Spleen (tissue), 11 donors: ENCODE results near the gene RAB30. TPM values are rescaled to one million over a fixed set of nuclear protein-coding genes. Genes with fewer than 3 reads are reported as not detected.

Experiments used
- DNase-seq: peaks from one replicate; pipeline ENCODE4 v3.0.0-alpha.2; 2020
- H3K27ac ChIP-seq, 8 donors: fragments of 200-600 bp; sonication (generic) in 7 of 8; 1 replicate in 4 of 8; 2 replicates in 4 of 8; pipeline versions ENCODE4 v1.5.0 to v1.8.0; 2016 to 2021; ENCODE audit warnings: inconsistent platforms in 4 of 8, mild to moderate bottlenecking in 4 of 8, moderate library complexity in 1 of 8
- H3K27me3 ChIP-seq, 7 donors: fragments of 200-600 bp; sonication (generic) in 6 of 7; replicated peaks in 1 of 7; 1 replicate in 4 of 7; 2 replicates in 3 of 7; pipeline versions ENCODE4 v1.5.0 to v1.8.0; 2016 to 2021; ENCODE audit warnings: inconsistent platforms in 3 of 7, mild to moderate bottlenecking in 1 of 7
- H3K36me3 ChIP-seq, 6 donors: fragments of 200-600 bp; sonication (generic) in 5 of 6; 1 replicate in 4 of 6; 2 replicates in 2 of 6; pipeline versions ENCODE4 v1.5.0 to v1.8.0; 2016 to 2021; ENCODE audit warnings: inconsistent platforms in 2 of 6
- H3K4me1 ChIP-seq, 6 donors: fragments of 200-600 bp; sonication (generic) in 5 of 6; 1 replicate in 3 of 6; 2 replicates in 3 of 6; pipeline versions ENCODE4 v1.5.0 to v1.8.0; 2016 to 2021; ENCODE audit warnings: inconsistent platforms in 3 of 6
- H3K4me3 ChIP-seq, 8 donors: fragments of 200-600 bp; sonication (generic) in 7 of 8; 1 replicate in 4 of 8; 2 replicates in 4 of 8; pipeline versions ENCODE4 v1.5.0 to v1.8.0; 2016 to 2021; ENCODE audit warnings: inconsistent platforms in 4 of 8, mild to moderate bottlenecking in 4 of 8, moderate library complexity in 2 of 8
- H3K9me3 ChIP-seq, 8 donors: fragments of 200-600 bp; sonication (generic) in 7 of 8; 1 replicate in 4 of 8; 2 replicates in 4 of 8; pipeline versions ENCODE4 v1.5.0 to v1.8.0; 2016 to 2021; ENCODE audit warnings: inconsistent platforms in 4 of 8
- POLR2A ChIP-seq, 3 donors: fragments of 450-650 bp; IDR thresholded peaks; one replicate each; pipeline ENCODE4 v1.5.1; 2017; ENCODE audit warnings: antibody characterized with exemption in 3 of 3, mild to moderate bottlenecking in 1 of 3
- POLR2AphosphoS5 ChIP-seq, 3 donors: sonication (generic); formaldehyde crosslinking; IDR thresholded peaks; one replicate each; pipeline ENCODE4 v1.5.1; 2017; ENCODE audit warnings: antibody characterized with exemption in 3 of 3
- WGBS, 5 donors: extraction: QIAGEN DNeasy Blood & Tissue Kit in 3 of 5; methylation state at CpG; one replicate each; pipeline versions ENCODE4 v1.1.5 to v1.1.7; 2013 to 2018; 5-methylcytosine and 5-hydroxymethylcytosine counted together
- intact Hi-C: fragments of 100-400 bp; cut with DNase I; formaldehyde crosslinking; loops from one replicate; pipeline ENCODE4 v1.15.0; 2023; ENCODE audit warnings: low total_unique reads
- polyA plus RNA-seq, 3 donors: library from polyadenylated mRNA; stranded (reverse); fragments of 200-250 nt; gene quantifications; one replicate each; pipeline ENCODE4 v1.2.1, GENCODE V29; 2013
- total RNA-seq, 7 donors: library from RNA; depleted of rRNA in 3 of 7; stranded (reverse); fragments of >200 nt in 3 of 7; fragmentation: NEBNext Ultra II Directional in 4 of 7; extraction: Animal tissue kit (Norgen Biotek cat#: 25700) in 4 of 7; gene quantifications; one replicate each; pipeline versions ENCODE4 v1.1.0 to v1.2.1, GENCODE V29; 2016 to 2021
- TF ChIP-seq, protein P1 (sequence below), 11 experiments: fragments of 200-600 bp in 7 of 11; fragments of 450-650 bp in 4 of 11; sonication (generic) in 4 of 11; IDR thresholded peaks in 8 of 11; conservative IDR thresholded peaks in 3 of 11; 1 replicate in 7 of 11; 2 replicates in 4 of 11; pipeline versions ENCODE4 v1.4.0 to v1.8.0; 2016 to 2021; ENCODE audit warnings: antibody characterized with exemption in 11 of 11, inconsistent platforms in 4 of 11, mild to moderate bottlenecking in 1 of 11
- donor health status: healthy with polysubstance abuse.
- donor health status: DM: no; HTN: no; CAD: no; lungs with moderate emphysema.
- donor health status: DM: no; HTN: no; CAD: no.
- donor health status: Bipolar disorder and iron deficiency.
- donor health status: healthy.
- donor health status: DM: no; HTN: no; CAD: no.
- donor health status: DM: yes; HTN: yes; CAD: no.

RAB30 gene
- total and polyA plus RNA-seq, 10 donors = 3.8 to 42.8 (median 29.8) TPM

DNA sequence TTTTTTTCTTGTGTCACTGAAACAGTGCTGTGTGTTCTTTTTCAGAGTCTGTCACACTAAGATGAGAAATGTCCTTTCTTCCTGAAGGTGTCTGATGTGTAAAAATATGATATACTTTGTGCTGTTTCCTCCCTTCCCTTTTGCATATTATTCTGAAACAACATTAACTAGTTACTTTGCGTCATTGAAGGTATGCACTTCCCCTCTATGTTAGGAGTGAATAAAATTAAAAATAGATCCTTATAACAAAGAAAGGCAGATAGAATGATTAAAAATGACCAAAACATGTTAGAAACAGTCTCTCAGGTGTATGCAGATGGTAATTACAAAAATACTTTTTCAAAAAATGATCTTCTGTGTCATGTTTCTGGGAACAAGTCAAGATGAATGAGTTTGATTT, 1.6 kb upstream of the RAB30 start:
- Histone ChIP-seq H3K4me3 (peak overlapping the region in 6 of 8 donors; percentile 57 to 73 (median 69)), H3K9me3 (no peaks in the 10 kb centered on the region), H3K27me3 (peaks cover 0 to 12% (median 0%) of the 10 kb centered on the region in 7 donors), H3K36me3 (peaks cover 0 to 41% (median 2%) of the 10 kb centered on the region in 6 donors), H3K4me1 (peaks cover 25 to 83% (median 44%) of the 10 kb centered on the region in 6 donors), H3K27ac (peak overlapping the region in 6 of 8 donors; percentile 91 to 93 (median 93))
- intact Hi-C loops = loop anchor here (5.0 to 10.0 kb wide), 2 partner anchors 84 to 168 kb away; partner anchors contain the start of genes DDIAS, PCF11 and PRCP
- WGBS, 5 donors = 40 to 56% (median 49%) methylated on average over 1 of the region's 1 CpG
- TF ChIP-seq POLR2A (IDR thresholded peaks at IDR 0.05) = no peak
- no peak for TF ChIP-seq POLR2AphosphoS5 (IDR thresholded peaks at IDR 0.05)
- TF ChIP-seq, protein P1, sequence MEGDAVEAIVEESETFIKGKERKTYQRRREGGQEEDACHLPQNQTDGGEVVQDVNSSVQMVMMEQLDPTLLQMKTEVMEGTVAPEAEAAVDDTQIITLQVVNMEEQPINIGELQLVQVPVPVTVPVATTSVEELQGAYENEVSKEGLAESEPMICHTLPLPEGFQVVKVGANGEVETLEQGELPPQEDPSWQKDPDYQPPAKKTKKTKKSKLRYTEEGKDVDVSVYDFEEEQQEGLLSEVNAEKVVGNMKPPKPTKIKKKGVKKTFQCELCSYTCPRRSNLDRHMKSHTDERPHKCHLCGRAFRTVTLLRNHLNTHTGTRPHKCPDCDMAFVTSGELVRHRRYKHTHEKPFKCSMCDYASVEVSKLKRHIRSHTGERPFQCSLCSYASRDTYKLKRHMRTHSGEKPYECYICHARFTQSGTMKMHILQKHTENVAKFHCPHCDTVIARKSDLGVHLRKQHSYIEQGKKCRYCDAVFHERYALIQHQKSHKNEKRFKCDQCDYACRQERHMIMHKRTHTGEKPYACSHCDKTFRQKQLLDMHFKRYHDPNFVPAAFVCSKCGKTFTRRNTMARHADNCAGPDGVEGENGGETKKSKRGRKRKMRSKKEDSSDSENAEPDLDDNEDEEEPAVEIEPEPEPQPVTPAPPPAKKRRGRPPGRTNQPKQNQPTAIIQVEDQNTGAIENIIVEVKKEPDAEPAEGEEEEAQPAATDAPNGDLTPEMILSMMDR (IDR thresholded peaks at IDR 0.05 in 8 of 11, conservative IDR thresholded peaks at IDR 0.05 in 3 of 11) = no peak
- no peak for DNase-seq

DNA sequence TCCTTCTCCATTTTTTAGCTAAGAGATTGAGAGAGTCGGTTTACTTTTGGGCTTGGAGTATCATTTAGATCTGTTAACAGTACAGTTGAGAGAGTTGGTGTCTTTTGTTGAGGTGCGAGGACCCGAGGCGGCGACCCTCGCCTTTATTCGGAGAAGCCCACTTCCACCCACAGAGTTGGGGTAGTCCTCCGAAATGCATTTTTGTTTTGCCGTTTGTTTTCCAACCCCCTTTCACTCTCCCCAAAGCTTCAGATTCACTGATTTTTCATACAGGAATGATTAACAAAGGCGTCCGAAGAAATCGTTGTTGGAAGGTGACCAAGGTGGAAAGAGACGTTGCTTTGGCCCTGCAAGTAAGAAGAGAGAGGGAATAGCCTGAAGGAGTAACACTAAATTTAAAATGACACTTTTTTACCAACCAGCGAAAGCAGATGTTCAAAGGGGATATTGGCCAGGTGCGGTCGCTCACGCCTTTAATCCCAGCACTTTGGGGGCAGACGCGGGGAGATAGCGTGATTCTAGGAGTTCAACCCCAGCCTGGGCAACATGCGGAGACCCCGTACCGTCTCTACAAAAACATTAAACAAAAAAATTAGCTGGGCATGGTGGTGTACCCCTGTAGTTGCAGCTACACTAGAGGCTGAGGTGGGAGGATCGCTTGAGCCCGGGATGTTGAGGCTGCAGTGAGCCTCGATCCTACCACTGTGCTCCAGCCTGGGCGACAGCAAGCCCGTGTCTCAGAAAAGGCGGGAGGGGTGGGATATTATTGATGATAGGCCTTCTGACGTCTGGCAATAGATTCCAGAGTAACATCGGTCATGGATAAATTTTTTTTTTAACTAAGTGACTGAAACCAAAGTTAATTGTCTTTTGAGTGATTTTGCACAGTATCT, 899 bp upstream of the RAB30 start:
- no peaks in the 10 kb centered on the region for H3K9me3 ChIP-seq
- DNase-seq = no peak
- H3K27me3 ChIP-seq = peaks cover 0 to 12% (median 0%) of the 10 kb centered on the region in 7 donors
- WGBS, 5 donors = 19 to 24% (median 21%) methylated on average over 31 of the region's 31 CpGs
- peak overlapping the region; percentile 57 to 75 (median 70) for H3K4me3 ChIP-seq
- peak overlapping the region; percentile 85 to 93 (median 92) for H3K27ac ChIP-seq
- peaks cover 0 to 36% (median 2%) of the 10 kb centered on the region in 6 donors for H3K36me3 ChIP-seq
- TF ChIP-seq POLR2AphosphoS5 (IDR thresholded peaks at IDR 0.05) = no peak
- TF ChIP-seq POLR2A (IDR thresholded peaks at IDR 0.05) = no peak
- TF ChIP-seq, protein P1 (IDR thresholded peaks at IDR 0.05 in 8 of 11, conservative IDR thresholded peaks at IDR 0.05 in 3 of 11) = no peak
- intact Hi-C loops = loop anchor here (5.0 to 10.0 kb wide), 2 partner anchors 85 to 168 kb away; partner anchors contain the start of genes DDIAS, PCF11 and PRCP
- peaks cover 24 to 84% (median 47%) of the 10 kb centered on the region in 6 donors for H3K4me1 ChIP-seq

- TF ChIP-seq, protein P1 (IDR thresholded peaks at IDR 0.05 in 8 of 11, conservative IDR thresholded peaks at IDR 0.05 in 3 of 11) = no peak
- TF ChIP-seq POLR2AphosphoS5 (IDR thresholded peaks at IDR 0.05) = no peak
- no peak for TF ChIP-seq POLR2A (IDR thresholded peaks at IDR 0.05)
- peak overlapping the region; percentile 57 to 75 (median 70) for H3K4me3 ChIP-seq
- peaks cover 25 to 93% (median 60%) of the 10 kb centered on the region in 6 donors for H3K4me1 ChIP-seq
- intact Hi-C loops = loop anchor here (5.0 to 10.0 kb wide), 2 partner anchors 86 to 166 kb away; partner anchors contain the start of genes DDIAS, PCF11 and PRCP
- H3K9me3 ChIP-seq = no peaks in the 10 kb centered on the region
- peak overlapping the region; percentile 53 to 93 (median 92) for H3K27ac ChIP-seq
- peak; percentile 83 for DNase-seq
- H3K27me3 ChIP-seq = peaks cover 0 to 26% (median 0%) of the 10 kb centered on the region in 7 donors
- H3K36me3 ChIP-seq = peaks cover 0 to 21% (median 0%) of the 10 kb centered on the region in 6 donors
- 0 to 2% (median 1%) methylated on average over 22 of the region's 22 CpGs for WGBS, 5 donors
Measured at GRCh38 chr11:83070731-83071566, 748 bp downstream of the RAB30 start.
